LNCAP (cell line): ENCODE data around the gene TACC2.

Experiments used
- TF ChIP-seq, protein P1 (sequence below): fragments of 450-650 bp; IDR thresholded peaks from 2 replicates; pipeline ENCODE4 v1.5.1; 2017; ENCODE audit warnings: mild to moderate bottlenecking

TACC2 gene

DNA sequence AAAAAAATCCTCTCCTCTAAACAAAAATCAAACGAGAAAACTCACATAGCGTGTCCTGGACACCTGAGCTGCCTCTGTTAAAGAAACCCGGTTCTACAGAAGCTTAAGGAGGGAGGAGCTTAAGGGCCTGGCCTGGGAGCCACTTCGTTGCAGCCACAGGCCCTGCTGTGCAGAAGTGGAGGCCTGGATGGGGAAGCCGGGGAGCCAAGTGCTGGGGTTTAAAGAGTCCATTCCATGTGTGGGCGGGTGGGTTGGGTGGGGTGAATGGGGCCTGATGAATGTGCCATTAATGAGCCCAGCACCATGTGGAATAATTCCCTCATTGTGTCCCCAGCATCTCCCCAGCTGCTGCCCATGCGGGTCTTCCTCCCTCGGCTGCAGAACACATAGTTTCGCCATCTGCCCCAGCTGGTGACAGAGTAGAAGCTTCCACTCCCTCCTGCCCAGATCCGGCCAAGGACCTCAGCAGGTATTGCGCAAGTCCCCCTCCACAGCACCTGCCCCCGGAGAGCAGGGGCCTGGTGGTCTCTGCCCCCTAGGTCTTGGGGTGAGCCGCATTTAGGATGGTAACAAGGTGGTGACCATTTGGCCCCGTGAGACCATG is 154.4 kb downstream of the TACC2 start:
- TF ChIP-seq, protein P1, sequence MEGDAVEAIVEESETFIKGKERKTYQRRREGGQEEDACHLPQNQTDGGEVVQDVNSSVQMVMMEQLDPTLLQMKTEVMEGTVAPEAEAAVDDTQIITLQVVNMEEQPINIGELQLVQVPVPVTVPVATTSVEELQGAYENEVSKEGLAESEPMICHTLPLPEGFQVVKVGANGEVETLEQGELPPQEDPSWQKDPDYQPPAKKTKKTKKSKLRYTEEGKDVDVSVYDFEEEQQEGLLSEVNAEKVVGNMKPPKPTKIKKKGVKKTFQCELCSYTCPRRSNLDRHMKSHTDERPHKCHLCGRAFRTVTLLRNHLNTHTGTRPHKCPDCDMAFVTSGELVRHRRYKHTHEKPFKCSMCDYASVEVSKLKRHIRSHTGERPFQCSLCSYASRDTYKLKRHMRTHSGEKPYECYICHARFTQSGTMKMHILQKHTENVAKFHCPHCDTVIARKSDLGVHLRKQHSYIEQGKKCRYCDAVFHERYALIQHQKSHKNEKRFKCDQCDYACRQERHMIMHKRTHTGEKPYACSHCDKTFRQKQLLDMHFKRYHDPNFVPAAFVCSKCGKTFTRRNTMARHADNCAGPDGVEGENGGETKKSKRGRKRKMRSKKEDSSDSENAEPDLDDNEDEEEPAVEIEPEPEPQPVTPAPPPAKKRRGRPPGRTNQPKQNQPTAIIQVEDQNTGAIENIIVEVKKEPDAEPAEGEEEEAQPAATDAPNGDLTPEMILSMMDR: no peak

DNA sequence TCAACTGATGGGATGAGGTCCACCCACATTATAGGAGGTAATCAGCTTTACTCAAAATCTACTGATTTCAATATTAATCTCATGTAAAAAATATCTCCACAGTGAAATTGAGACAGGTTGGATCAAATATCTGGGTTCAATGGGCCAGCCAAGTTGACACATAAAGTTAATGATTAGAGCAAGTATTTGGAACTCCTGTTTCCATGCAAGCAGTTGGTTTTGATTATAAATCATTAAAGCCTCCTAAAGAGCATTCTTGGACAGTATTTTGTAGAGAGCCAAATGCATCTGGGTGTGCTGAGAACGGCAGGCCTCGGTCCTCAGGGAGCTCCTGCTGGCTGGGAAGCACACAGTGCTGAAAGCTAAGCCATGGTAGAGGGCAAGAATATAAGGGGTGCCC is 155.2 kb downstream of the TACC2 start:
- TF ChIP-seq, protein P1: no peak

DNA sequence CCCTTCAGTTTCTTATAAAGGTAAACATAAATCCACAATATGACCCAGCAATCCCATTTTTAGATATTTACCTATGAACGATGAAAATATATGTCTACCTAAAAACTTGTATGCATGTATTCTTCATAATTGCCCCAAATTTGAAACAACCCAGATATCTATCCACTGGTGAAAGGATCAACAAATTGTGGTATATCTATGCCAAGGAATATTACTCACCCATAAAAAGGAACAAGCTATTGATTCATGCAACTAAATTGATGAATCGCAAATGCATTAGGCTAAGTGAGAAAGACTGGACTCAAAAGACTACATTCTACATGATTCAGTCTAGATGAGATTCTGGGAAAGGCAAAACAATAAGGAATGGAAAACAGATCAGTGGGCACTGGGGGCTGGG is 156.2 kb downstream of the TACC2 start:
- TF ChIP-seq, protein P1: no peak

DNA sequence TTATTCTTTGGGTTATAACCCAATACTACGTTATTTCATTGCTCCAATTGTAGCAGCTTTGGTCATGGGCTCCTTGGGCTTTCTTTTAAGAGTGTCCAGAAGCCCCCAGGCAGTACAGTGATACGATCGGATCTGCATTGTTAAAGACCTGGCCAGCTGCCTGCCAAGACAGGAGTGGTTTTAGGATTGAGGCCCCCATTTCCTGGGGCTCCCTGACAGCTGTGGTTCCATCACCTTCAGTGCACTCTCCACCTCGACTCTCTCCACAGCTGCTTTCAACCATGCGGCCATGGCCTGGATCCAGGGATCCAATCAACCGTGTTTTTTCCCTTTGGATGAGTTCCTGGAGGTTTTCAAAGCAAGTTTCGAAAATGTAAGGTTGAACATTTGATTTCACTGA is 158.7 kb downstream of the TACC2 start:
- TF ChIP-seq, protein P1: no peak

DNA sequence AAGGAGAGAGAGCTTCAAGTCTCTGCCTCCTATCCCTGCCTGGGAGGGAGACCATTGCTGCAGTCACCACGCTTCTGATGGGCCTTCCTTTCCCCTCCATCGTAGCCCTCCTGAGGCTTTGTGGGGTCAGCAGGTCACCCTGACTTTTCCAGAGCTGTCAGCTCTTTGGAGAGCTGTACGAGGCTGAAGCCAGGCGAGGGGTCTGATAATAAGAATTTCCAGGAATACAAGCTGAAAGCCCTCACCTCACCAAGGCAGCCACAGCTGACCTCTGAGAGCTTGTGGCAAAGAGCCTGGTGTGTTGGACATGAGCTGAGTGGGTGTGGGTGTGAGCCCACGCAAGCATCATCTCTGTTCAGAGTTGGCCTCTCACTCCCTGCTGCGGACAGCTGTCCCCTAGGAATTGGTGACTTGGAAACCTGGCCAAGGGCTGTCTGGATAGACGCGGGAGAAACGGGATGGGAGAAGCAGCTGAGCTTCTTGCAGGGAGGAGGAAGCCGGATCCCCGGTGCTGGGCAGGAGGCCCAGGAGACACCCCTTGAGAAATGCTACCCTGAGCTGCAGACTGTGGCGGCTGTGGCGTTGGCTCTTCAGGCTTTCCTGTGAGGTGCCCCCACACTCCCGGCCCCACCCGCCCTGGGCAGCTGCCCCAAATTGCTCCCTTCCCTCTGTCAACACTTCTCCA is 160.1 kb downstream of the TACC2 start:
- TF ChIP-seq, protein P1: no peak

DNA sequence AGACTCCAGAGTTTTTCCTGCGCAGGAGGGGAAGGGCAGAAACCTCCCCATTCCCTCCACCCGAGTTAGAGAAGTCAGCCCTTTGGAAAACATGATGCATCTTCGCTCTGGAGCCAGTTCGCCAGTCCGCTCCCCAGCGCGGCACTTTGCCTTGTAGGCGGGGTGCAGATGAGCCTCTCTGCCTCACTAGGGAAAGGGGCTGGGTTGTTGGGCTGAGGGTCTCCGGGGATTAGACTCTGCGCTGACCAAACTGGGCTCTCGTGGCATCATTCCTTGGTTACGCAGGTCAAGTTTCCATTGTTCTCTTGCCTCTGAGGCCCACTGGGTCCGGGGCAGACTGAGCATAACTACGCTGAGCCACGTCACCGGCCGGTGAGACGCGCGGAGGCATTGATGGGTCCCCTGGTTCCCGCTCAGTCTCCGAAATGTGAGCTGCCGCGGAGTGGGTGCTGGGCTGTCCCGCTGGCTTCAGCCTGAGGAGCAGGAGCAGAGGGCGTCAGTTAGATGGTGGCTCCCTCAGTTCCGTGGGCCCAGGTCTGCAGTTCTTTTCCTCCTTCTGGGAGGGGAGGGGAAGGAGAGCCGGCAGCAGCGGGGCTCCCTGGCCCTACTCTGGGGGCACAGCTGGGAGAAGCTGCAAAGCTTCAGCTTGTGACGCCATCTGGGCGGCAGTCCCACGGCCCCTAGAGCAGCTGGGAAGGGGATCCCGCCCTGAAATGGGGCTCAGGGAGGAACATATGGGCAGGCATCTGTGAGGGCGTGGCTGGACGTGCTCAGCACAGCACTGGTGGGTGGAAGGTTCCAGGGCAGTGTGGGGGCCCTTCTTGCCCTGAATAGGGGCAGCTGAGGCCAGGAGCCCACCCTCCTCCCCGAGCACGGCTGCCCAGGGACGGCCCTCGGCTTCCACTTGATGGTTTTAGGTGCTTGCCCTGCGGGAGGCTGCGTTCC is 160.9 kb downstream of the TACC2 start:
- TF ChIP-seq, protein P1: no peak

DNA sequence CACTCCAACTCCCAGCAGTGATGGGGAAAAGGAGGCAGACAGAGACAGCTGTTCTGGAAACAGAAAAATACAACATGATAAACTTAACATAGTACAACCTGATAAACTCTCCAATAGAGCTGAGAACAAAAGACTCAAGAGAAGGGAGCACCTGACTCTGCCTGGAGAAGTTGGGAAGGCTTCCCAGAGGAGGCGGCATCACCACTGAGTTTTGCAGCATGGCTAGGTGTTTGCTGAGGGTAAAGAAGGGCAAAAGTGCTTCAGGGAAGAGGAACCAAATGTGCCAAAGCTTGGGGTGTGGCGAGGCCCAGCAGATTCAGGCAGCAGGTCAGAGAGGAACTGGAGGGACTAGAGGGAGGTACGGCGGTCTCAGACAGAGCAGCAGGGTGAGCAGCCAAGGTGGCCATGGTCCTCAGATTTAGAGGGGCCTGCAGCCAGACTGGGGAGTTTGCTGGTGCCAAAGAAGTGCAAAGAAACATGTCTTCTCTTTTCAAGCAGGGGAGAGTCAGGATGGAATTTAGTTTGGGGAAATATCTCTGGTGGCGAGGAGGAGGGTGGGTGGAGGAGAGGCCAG is 162.2 kb downstream of the TACC2 start:
- TF ChIP-seq, protein P1: no peak
